Astrocyte of the hippocampus (primary cell): ENCODE measurements around the gene RNASE8.
"Not testable (repeated sequence)": the region's sequence is repeated elsewhere in the genome, so short reads cannot be mapped to it uniquely, and the experiment has no call there.

Experiments used
- DNase-seq: peaks from one replicate; pipeline ENCODE4 v3.0.0; 2011; ENCODE audit warnings: low read depth, low spot score

The RNASE8 gene

DNA sequence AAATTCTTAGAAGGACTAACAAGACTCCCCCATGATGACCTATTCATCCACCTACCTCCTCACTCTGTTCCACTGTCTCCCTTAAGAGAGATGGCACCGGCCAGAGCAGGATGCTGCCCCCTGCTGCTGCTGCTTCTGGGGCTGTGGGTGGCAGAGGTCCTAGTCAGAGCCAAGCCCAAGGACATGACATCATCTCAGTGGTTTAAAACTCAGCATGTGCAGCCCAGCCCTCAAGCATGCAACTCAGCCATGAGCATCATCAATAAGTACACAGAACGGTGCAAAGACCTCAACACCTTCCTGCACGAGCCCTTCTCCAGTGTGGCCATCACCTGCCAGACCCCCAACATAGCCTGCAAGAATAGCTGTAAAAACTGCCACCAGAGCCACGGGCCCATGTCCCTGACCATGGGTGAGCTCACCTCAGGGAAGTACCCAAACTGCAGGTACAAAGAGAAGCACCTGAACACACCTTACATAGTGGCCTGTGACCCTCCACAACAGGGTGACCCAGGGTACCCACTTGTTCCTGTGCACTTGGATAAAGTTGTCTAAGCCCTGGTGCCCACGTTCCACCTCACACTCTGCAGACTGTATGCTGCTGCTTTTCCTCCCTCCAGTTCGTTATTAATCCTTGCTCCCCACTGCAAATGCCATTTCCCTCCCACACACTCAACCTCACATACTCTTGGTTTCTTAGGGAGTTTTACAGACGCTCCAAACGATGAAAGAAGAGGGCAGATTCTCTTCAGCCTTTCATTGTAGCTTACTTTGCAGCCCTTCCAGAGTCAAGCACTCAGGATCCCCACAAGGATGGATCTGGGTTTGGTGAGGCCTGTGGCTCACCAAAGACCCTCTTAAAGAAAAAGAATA, at the start of gene RNASE8:
Gene RNASE8 (plus strand): TSS at position 20 of the 873 bp plus-strand sequence. CDS start 71 bp downstream, at position 91.
- DNase-seq: peak; percentile 35

DNA sequence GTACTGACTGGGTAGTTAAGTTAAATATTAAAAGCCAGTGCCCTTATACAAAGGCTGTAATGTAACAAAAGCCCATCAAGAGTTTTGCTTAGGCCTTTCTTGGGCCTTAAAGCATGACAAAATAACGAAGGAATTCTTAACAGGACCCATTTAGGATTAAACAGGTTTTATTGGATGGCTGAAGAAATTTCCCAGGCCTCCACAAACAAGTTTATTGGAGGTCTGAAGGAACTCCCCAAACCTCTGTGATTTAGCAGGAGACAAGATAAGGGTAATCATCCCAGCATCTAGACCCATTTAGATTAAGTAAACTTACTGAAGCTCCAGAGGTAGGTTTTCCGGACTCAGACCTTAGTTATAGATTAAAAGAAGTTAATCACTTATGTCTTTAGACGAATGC, 47.9 kb upstream of the RNASE8 start:
- DNase-seq: not testable (repeated sequence)

- DNase-seq: no peak
Observed at GRCh38 chr14:21011136-21011535, 46.5 kb upstream of the RNASE8 start.

- peak; percentile 91 for DNase-seq
Observed at GRCh38 chr14:21014761-21015190, 42.8 kb upstream of the RNASE8 start.

GRCh38 chr14:21015312-21015711, 42.3 kb upstream of the RNASE8 start:
- DNase-seq: no peak

- no peak for DNase-seq
Observed at GRCh38 chr14:21016413-21017190, 41.0 kb upstream of the RNASE8 start.

DNA sequence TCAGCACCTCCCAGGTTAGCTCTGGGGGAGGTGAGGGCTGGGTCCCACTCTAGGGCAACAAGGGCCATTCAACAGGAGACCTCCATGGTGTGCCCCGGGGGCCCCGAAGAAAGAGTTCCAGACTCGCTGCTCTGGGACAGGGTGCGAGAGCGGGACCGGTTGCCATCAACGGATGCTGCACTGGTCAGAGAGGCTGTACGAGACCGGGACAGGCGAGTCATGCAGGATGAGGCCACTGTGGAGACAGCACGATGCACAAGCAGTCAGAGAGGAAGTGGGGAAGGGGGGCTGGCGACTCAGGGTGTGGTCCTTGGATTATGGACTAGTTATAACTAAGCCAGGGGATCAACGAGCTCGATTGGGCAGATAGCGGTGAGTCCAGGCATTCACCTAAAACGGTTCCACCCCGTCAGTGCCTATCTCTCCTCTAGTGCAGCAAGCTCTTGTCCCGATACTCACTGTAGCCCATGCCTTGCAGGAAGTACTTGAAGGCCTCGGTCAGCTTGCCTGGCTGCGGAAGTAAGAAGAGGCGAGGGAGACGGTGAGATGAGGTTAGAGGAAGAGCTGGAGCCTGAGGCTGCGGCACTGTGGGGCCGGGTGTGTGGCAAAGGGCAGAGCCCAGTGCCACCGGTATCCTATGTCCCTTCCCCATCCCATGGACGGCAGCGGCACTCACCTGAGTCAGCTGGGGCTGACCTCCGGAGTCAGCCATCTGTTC, 39.9 kb upstream of the RNASE8 start:
- DNase-seq: no peak

GRCh38 chr14:21018286-21018685, 39.3 kb upstream of the RNASE8 start:
- no peak for DNase-seq

- DNase-seq: no peak
Observed at GRCh38 chr14:21018781-21019180, 38.8 kb upstream of the RNASE8 start.

DNA sequence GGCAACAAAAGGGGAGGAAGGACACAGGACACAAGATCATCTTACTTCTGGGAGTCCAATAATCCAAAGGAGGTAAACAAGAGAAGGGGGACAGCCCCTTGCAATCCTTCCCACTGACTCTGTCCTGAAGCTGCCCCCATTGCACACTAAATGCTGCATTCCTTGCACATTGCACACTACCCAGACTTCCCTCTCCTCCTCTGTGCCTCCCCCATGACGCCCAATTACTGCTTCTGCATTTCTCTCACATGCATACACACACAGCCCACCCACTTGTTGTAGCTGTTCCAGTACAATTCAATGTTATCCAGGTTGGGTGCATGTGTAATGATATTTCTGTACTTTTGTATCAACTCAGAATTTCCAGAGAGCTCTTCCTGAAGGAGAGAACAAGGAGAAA, 38.3 kb upstream of the RNASE8 start:
- no peak for DNase-seq

GRCh38 chr14:21020977-21021545, 36.6 kb upstream of the RNASE8 start:
- DNase-seq: no peak

DNA sequence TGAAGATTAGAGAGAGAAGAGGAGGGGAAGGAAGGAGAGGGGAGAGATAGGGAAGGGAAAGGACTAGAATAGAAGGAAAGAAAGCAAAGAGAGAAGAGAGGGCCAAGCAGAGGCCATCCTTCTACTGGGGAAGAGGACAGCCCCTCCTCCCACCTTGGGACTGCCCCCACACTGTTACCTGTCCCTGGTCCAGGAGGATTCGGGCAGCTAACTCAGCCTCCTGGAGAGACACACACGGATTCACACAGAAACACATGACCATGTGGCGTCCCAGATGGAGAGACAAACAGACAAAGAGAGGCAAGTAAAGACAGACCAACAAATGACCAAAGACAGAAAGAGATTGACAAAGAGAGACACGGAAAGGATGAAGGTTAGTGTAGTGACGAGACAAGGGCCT, 34.9 kb upstream of the RNASE8 start:
- DNase-seq: no peak

GRCh38 chr14:21023174-21023573, 34.4 kb upstream of the RNASE8 start:
- no peak for DNase-seq

DNA sequence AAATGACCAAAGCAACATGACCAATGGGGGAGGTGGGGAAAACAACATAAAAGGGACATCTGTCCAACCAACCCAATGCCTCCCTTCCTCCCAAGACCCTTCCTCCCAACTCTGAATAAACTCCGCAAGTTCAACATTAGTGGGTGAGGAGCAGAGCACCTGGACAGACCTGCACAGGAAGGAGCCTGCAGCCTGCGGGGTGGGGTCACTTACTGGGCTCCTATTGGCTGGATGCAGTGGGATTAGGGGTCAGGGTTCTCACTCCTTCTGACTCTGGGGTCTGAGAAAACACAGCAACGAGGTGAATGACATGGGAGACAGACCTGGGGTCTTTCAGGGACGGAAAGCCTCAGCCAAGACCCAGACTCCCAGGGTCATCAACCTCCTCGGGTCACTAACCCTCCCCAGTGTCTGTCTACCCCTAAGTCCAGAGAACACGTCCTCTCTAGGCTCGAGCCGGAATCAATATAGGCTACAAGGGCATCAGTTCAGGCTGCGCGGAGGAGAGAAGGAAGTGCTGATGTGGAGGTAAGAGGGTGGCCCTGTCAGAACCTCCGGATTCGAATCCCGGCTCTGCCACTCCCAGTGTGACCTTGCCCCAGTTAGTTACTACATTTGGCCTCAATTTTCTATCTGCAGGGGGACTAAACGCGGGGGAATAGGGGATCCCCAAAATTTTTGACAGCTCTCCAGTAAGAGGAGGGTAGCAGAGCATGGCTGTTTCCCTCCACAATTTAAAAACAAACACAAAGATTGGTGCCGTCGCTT, 33.6 kb upstream of the RNASE8 start:
- no peak for DNase-seq

GRCh38 chr14:21024585-21025370, 32.8 kb upstream of the RNASE8 start, which contains the start of gene NDRG2:
Gene NDRG2 (minus strand): TSS chr14:21025061. CDS start chr14:21023315, 1,746 bp downstream.
- DNase-seq: peak; percentile 65

DNA sequence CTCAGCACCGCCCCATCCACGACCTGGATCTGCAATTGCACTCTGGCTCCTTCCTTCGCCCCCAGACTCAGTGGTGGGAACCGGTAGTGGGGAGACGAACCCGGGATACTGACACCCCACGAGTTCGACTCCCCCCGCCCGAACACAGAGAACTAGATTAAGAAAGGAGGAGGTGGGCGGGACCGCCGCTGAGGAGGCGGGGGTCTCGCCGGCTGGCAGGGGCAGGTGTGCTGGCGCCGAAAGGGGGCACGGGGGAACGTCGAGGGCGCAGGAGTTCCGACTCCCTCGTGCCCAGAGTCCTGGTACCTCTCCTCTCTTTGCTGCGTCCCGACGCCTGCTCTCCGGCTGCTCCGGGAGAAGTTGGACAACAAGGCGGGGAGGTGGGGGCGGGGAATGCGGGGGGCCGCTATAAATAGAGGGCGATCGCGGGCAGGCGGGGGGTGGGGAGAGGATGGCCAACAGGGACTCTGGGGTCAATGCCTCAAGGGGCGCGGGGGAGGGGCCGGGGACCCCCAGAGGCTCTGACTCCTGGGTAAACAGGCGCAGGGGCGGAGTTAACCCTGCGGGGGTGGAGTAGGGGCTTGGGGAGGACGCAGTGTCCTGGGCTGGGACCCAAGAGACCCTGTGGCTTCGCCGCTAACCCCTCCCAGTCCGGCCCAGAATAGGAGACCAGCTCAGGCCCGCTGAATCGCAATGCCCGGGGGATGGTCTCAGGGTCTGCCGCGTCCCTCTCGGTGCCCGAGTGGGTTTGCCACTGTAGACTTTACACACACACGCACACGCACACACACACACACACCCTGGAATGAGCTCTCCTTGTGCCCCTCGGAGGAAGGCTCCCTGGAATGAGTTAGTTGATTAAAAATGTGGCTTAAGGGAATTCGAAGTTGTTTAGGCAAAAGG, 32.0 kb upstream of the RNASE8 start:
- DNase-seq: peak; percentile 28

DNA sequence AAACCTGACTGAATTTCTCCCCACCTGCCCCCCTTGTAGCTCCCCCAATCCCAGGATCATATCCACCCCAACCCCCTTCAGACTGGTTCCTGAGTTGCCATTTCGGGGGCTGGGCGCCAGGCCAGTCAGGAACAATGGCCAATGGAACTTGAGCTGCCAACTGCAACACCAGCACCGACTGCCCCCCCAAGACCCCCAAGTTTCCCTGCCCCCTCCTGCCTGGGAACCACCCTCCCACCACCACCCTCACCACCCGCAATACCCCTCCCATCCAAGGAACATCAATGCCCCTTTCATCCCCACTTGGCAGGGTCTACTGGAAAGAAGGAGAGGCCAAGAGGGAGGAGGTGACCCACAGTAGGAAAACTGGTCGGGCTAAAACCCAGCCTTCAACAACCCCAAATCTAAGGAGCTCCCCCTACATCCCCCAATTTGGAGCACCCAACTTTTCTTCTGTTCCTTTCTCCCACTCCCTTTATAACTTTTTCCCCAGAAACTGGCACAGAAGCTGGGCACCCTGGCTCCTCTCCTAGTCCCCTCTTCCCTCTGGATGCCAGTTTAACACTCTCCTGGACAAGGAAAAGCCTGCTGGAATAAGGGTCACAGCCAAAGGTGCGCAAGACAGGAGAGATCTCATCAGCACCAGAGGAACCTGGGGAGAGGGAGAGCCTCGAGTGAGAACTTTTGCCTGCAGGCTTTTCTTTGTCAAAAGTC, 31.2 kb upstream of the RNASE8 start:
- no peak for DNase-seq

GRCh38 chr14:21026988-21027315, 30.7 kb upstream of the RNASE8 start:
- DNase-seq: no peak
